RWPE1 (cell line): ENCODE measurements around the gene LHX6.

Experiments
- CTCF ChIA-PET: fragments of 350-600 bp; sonication (Branson Sonifier 250); formaldehyde crosslinking; extraction: SDS; loops from one replicate; lab custom pipeline; 2021; lab: Yijun Ruan, JAX
- POLR2A ChIA-PET: fragments of 400-600 bp; formaldehyde crosslinking; extraction: SDS; loops from one replicate; lab custom pipeline; 2020; ENCODE audit warnings: antibody characterized with exemption; ENCODE audit not compliant: low non-redundant PET; lab: Yijun Ruan, JAX
- DNase-seq: peaks from one replicate; pipeline ENCODE4 v3.0.0; 2012; ENCODE audit warnings: low spot score
- H3K27ac ChIP-seq: fragments of 450-650 bp; 2 replicates; pipeline ENCODE4 v1.5.1; 2017
- CTCF ChIP-seq: fragments of 450-650 bp; conservative IDR thresholded peaks from 2 replicates; pipeline ENCODE4 v1.5.1; 2017; ENCODE audit warnings: low read depth, mild to moderate bottlenecking

Gene LHX6

GRCh38 chr9:122213589-122214413 is 15.0 kb downstream of the LHX6 start:
- H3K27ac ChIP-seq = peak overlapping the region; percentile 46
- peak; percentile 99 for DNase-seq
- ChIA-PET POLR2A (interaction anchor here (0.9 kb wide), 1 partner anchor 51 kb away, joined by 5 read pairs; the partner anchor contains the start of genes MRRF and RBM18), CTCF (interaction anchor here (0.5 to 1.0 kb wide), 3 partner anchors 15 to 88 kb away, joined by 3 to 5 read pairs (median 3); partner anchors contain the start of gene LHX6)
- no peak for TF ChIP-seq CTCF

GRCh38 chr9:122213102-122213588 is 15.6 kb downstream of the LHX6 start:
- CTCF ChIA-PET = interaction anchor here (0.6 to 0.7 kb wide), 2 partner anchors 87 to 1190 kb away, joined by 3 to 4 read pairs; no protein-coding TSS in a partner anchor
- POLR2A ChIA-PET = no interaction called here
- TF ChIP-seq CTCF = no peak
- DNase-seq = no peak
- H3K27ac ChIP-seq = peak overlapping the region; percentile 46

GRCh38 chr9:122212473-122213004 is 16.2 kb downstream of the LHX6 start:
- no peak for TF ChIP-seq CTCF
- ChIA-PET POLR2A (interaction anchor here (0.5 kb wide), 1 partner anchor 33 kb away, joined by 4 read pairs; no protein-coding TSS in a partner anchor), CTCF (interaction anchor here (0.5 to 0.7 kb wide), 2 partner anchors 418 to 1190 kb away, joined by 4 read pairs; no protein-coding TSS in a partner anchor)
- no peak for DNase-seq
- H3K27ac ChIP-seq = no peak overlapping the region

- ChIA-PET CTCF (interaction anchor here (0.7 to 1.0 kb wide), 2 partner anchors 51 to 180 kb away, joined by 3 to 5 read pairs; no protein-coding TSS in a partner anchor), POLR2A (no interaction called here)
- no peak overlapping the region for H3K27ac ChIP-seq
- no peak for TF ChIP-seq CTCF
- DNase-seq = no peak
Measured at GRCh38 chr9:122209451-122209850, 19.3 kb downstream of the LHX6 start.

GRCh38 chr9:122207096-122207495 is 21.7 kb downstream of the LHX6 start:
- H3K27ac ChIP-seq = no peak overlapping the region; the same call in 1 of the 2 replicates
- ChIA-PET CTCF (no interaction called here), POLR2A (no interaction called here)
- TF ChIP-seq CTCF = no peak
- no peak for DNase-seq
